ENCODE results near the gene PDZD4.

DNA sequence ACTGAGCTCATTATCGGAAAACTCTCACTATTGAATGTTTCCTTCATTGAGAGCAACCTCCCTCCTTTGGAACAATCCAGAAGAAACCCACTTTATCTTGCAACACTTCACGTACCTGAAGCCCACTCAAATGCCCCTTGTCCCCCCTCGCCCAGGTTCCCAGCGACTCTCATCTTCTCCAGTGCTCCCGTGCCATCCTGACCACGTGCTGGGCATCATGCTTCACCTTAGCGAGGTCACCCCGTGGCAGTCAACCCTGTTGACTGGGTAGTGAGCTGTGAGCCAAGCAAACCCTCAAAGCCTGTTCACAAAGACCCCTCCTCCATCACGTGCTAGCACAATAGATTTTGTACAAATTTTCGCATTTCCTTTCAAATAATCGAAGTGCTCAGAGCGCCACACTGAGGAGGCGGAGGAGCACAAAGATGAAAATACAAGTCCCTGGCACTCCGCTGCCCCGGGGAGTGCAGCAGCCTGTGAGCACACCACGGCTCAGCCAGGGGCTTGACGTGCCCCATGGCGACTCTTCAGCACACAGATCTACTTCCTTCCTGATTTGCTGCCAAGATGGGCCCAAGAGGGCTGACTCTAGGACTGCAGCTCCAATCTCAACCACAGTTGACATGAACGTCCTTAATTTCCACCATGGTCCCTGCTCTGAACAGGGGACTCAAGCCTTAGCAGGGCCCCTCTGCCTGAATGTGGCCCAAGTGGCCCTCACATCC is 15.6 kb downstream of the PDZD4 start:
- TF ChIP-seq, protein P1, sequence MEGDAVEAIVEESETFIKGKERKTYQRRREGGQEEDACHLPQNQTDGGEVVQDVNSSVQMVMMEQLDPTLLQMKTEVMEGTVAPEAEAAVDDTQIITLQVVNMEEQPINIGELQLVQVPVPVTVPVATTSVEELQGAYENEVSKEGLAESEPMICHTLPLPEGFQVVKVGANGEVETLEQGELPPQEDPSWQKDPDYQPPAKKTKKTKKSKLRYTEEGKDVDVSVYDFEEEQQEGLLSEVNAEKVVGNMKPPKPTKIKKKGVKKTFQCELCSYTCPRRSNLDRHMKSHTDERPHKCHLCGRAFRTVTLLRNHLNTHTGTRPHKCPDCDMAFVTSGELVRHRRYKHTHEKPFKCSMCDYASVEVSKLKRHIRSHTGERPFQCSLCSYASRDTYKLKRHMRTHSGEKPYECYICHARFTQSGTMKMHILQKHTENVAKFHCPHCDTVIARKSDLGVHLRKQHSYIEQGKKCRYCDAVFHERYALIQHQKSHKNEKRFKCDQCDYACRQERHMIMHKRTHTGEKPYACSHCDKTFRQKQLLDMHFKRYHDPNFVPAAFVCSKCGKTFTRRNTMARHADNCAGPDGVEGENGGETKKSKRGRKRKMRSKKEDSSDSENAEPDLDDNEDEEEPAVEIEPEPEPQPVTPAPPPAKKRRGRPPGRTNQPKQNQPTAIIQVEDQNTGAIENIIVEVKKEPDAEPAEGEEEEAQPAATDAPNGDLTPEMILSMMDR (IDR thresholded peaks at IDR 0.05 in 2 of 3, conservative IDR thresholded peaks at IDR 0.05 in 1 of 3; ENCODE audit: control insufficient read depth in 2 of 3, extremely low read depth in 1 of 3, insufficient read depth in 1 of 3, low read depth in 3 of 3, low read length in 3 of 3) = no peak
- TF ChIP-seq SRF (IDR thresholded peaks at IDR 0.05; ENCODE audit: low read depth in 2 of 2, low read length in 2 of 2) = no peak
- no peak for TF ChIP-seq POLR2A (IDR thresholded peaks at IDR 0.05; ENCODE audit: low read depth, low read length)
- TF ChIP-seq PML (IDR thresholded peaks at IDR 0.05; ENCODE audit: low read length) = no peak
- TF ChIP-seq POLR2AphosphoS5 (IDR thresholded peaks at IDR 0.05; ENCODE audit: low read length) = no peak
- no peak for TF ChIP-seq CHD2 (IDR thresholded peaks at IDR 0.05; ENCODE audit: borderline replicate concordance, low read depth, low read length)
- TF ChIP-seq HDAC2 (IDR thresholded peaks at IDR 0.05) = no peak
- no peak for TF ChIP-seq YY1 (IDR thresholded peaks at IDR 0.05; ENCODE audit: low read depth, low read length)
- TF ChIP-seq EP300 (IDR thresholded peaks at IDR 0.05; ENCODE audit: borderline replicate concordance in 1 of 2, control insufficient read depth in 1 of 2, low read depth in 2 of 2, low read length in 2 of 2) = no peak

Data from GM12878 (cell line).